ENCODE measurements around the gene MIS18BP1.

- TF ChIP-seq, protein P1, sequence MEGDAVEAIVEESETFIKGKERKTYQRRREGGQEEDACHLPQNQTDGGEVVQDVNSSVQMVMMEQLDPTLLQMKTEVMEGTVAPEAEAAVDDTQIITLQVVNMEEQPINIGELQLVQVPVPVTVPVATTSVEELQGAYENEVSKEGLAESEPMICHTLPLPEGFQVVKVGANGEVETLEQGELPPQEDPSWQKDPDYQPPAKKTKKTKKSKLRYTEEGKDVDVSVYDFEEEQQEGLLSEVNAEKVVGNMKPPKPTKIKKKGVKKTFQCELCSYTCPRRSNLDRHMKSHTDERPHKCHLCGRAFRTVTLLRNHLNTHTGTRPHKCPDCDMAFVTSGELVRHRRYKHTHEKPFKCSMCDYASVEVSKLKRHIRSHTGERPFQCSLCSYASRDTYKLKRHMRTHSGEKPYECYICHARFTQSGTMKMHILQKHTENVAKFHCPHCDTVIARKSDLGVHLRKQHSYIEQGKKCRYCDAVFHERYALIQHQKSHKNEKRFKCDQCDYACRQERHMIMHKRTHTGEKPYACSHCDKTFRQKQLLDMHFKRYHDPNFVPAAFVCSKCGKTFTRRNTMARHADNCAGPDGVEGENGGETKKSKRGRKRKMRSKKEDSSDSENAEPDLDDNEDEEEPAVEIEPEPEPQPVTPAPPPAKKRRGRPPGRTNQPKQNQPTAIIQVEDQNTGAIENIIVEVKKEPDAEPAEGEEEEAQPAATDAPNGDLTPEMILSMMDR (IDR thresholded peaks at IDR 0.05; ENCODE audit: low read depth, low read length) = no peak
- no peak for TF ChIP-seq EZH2phosphoT487 (IDR thresholded peaks at IDR 0.05; ENCODE audit: low read depth)
These were observed 1.1 kb downstream of the MIS18BP1 start for GRCh38 chr14:45251912-45252311.
